PC-9 (cell line): ENCODE measurements around the gene IDH1.

Experiments
- CTCF ChIP-seq: fragments of 200-600 bp; sonication (generic); conservative IDR thresholded peaks from 2 replicates; pipeline ENCODE4 v1.6.1; 2017; ENCODE audit warnings: mixed run types, antibody characterized with exemption, mild to moderate bottlenecking, moderate library complexity
- EZH2 ChIP-seq: fragments of 200-600 bp; sonication (generic); IDR thresholded peaks from 2 replicates; pipeline ENCODE4 v1.8.0; 2017; ENCODE audit warnings: antibody characterized with exemption, low read depth

GRCh38 chr2:208207769-208208168, 47.1 kb downstream of the IDH1 start:
- TF ChIP-seq CTCF (no peak), EZH2 (no peak)
